Panc1 (cell line): ENCODE data around the gene RTN4IP1. TPM values are rescaled to one million over a fixed set of nuclear protein-coding genes. Genes with fewer than 3 reads are reported as not detected.
"Not testable (repeated sequence)": the region's sequence is repeated elsewhere in the genome, so short reads cannot be mapped to it uniquely, and the experiment has no call there.

Experiments used
- ATAC-seq: fragments of 200-7000 bp; cut with Tn5 transposase; 2 replicates; pipeline ENCODE4 v1.9.1; 2020; ENCODE audit warnings: mild to moderate bottlenecking, moderate library complexity
- BruUV-seq: library from RNA; stranded (reverse); fragments of 400-500 nt; replicated peaks from 2 replicates; lab custom pipeline; 2021; lab: Mats Ljungman, UMichigan
- CTCF ChIA-PET: fragments of 300-600 bp; sonication (Branson Sonifier 250); formaldehyde crosslinking; loops from one replicate; lab custom pipeline; 2022; ENCODE audit warnings: antibody characterized with exemption; lab: Charles Lee
- POLR2A ChIA-PET: fragments of 300-600 bp; sonication (Branson Sonifier 250); formaldehyde crosslinking; loops from one replicate; lab custom pipeline; 2022; ENCODE audit warnings: antibody characterized with exemption; lab: Charles Lee
- DNase-seq: peaks from one replicate; pipeline ENCODE4 v3.0.0-alpha.2; 2010; ENCODE audit warnings: low read depth, low spot score
- H3K27ac ChIP-seq: 2 replicates; pipeline ENCODE4 v1.5.1; 2011; ENCODE audit warnings: mild to moderate bottlenecking, low read length, inconsistent platforms
- H3K27me3 ChIP-seq: fragments of 200-500 bp; sonication (Bioruptor generic); 2 replicates; pipeline ENCODE4 v1.6.0; 2014; ENCODE audit warnings: low read length, inconsistent platforms; ENCODE audit not compliant: control insufficient read depth, insufficient read depth
- H3K36me3 ChIP-seq: fragments of 200-500 bp; sonication (Bioruptor generic); 2 replicates; pipeline ENCODE4 v1.5.1; 2014; ENCODE audit warnings: inconsistent platforms, mild to moderate bottlenecking, low read length, moderate library complexity; ENCODE audit not compliant: control insufficient read depth, insufficient read depth
- H3K4me1 ChIP-seq: 2 replicates; pipeline ENCODE4 v1.5.1; 2011; ENCODE audit warnings: inconsistent platforms, mild to moderate bottlenecking, low read length, moderate library complexity; ENCODE audit not compliant: control insufficient read depth, insufficient read depth
- H3K4me3 ChIP-seq, 2 experiments: 2 replicates each; pipeline ENCODE4 v1.5.1; 2011 to 2012; ENCODE audit warnings: low read depth in 2 of 2, low read length in 2 of 2, mild to moderate bottlenecking in 2 of 2, inconsistent platforms in 1 of 2, moderate library complexity in 1 of 2
- H3K9me3 ChIP-seq: fragments of 200-500 bp; sonication (Bioruptor generic); 2 replicates; pipeline ENCODE4 v1.5.1; 2014; ENCODE audit warnings: low read depth, mild to moderate bottlenecking, inconsistent platforms, low read length, moderate library complexity; ENCODE audit not compliant: control insufficient read depth, insufficient read depth
- POLR2AphosphoS5 ChIP-seq: IDR thresholded peaks from 2 replicates; pipeline ENCODE4 v1.6.1; 2012; ENCODE audit warnings: mild to moderate bottlenecking, low read depth, low read length, moderate library complexity
- REST ChIP-seq, 2 experiments: IDR thresholded peaks; 2 replicates each; pipeline ENCODE4 v1.6.1; 2011 to 2012; ENCODE audit warnings: low read depth in 2 of 2, control low read depth in 1 of 2, low read length in 1 of 2, mild to moderate bottlenecking in 1 of 2, moderate library complexity in 1 of 2; ENCODE audit not compliant: insufficient read depth in 1 of 2
- SIN3A ChIP-seq: IDR thresholded peaks from 2 replicates; pipeline ENCODE4 v1.6.1; 2012; ENCODE audit warnings: low read depth, mild to moderate bottlenecking, low read length, moderate library complexity, borderline replicate concordance; ENCODE audit not compliant: insufficient read depth
- TCF7L2 ChIP-seq: IDR thresholded peaks from 2 replicates; pipeline ENCODE4 v1.6.1; 2011; ENCODE audit warnings: mild to moderate bottlenecking, low read depth, low read length, inconsistent platforms
- in situ Hi-C: cut with HindIII; loops from 2 replicates; pipeline ENCODE4 v1.10.0; 2016; ENCODE audit warnings: low sequenced_read_pairs, low pct_unique_long_range_greater_than_20kb
- intact Hi-C: fragments of 100-400 bp; cut with micrococcal nuclease; formaldehyde crosslinking; loops from one replicate; pipeline ENCODE4 v1.10.0; 2022; ENCODE audit not compliant: unreplicated experiment
- total RNA-seq: library from RNA; stranded (reverse); gene quantifications from one replicate; pipeline ENCODE4 v1.2.1, GENCODE V29; 2021; ENCODE audit not compliant: unreplicated experiment
- TF ChIP-seq, protein P1 (sequence below): fragments of 450-650 bp; IDR thresholded peaks from 2 replicates; pipeline ENCODE4 v1.5.1; 2017; ENCODE audit warnings: mild to moderate bottlenecking

The RTN4IP1 gene
- total RNA-seq, 1 experiment from 2014 or later, result 9.4 TPM

- no peaks in the 10 kb centered on the region for H3K9me3 ChIP-seq
- no TSS peak for BruUV-seq
- TF ChIP-seq SIN3A, result no peak
- TF ChIP-seq, protein P1, sequence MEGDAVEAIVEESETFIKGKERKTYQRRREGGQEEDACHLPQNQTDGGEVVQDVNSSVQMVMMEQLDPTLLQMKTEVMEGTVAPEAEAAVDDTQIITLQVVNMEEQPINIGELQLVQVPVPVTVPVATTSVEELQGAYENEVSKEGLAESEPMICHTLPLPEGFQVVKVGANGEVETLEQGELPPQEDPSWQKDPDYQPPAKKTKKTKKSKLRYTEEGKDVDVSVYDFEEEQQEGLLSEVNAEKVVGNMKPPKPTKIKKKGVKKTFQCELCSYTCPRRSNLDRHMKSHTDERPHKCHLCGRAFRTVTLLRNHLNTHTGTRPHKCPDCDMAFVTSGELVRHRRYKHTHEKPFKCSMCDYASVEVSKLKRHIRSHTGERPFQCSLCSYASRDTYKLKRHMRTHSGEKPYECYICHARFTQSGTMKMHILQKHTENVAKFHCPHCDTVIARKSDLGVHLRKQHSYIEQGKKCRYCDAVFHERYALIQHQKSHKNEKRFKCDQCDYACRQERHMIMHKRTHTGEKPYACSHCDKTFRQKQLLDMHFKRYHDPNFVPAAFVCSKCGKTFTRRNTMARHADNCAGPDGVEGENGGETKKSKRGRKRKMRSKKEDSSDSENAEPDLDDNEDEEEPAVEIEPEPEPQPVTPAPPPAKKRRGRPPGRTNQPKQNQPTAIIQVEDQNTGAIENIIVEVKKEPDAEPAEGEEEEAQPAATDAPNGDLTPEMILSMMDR, result no peak
- no peak for TF ChIP-seq POLR2AphosphoS5
- no peak for TF ChIP-seq REST (IDR thresholded peaks at IDR 0.05; ENCODE audit: insufficient read depth in 1 of 2, low read depth in 2 of 2, low read length in 1 of 2)
- TF ChIP-seq TCF7L2, result no peak
- H3K4me1 ChIP-seq, result no peaks in the 10 kb centered on the region
- H3K27ac ChIP-seq, result no peak overlapping the region
- no peak overlapping the region for H3K4me3 ChIP-seq
- DNase-seq (no peak), ATAC-seq (no peak)
- ChIA-PET POLR2A (no interaction called here), CTCF (no interaction called here)
- intact Hi-C loops, result no loop called here
- peaks cover 4% of the 10 kb centered on the region; the same call in 1 of the 2 replicates for H3K36me3 ChIP-seq
- H3K27me3 ChIP-seq, result no peaks in the 10 kb centered on the region
- in situ Hi-C loops, result no loop called here
These were observed 67.5 kb downstream of the RTN4IP1 start for GRCh38 chr6:106561686-106562405.

DNA sequence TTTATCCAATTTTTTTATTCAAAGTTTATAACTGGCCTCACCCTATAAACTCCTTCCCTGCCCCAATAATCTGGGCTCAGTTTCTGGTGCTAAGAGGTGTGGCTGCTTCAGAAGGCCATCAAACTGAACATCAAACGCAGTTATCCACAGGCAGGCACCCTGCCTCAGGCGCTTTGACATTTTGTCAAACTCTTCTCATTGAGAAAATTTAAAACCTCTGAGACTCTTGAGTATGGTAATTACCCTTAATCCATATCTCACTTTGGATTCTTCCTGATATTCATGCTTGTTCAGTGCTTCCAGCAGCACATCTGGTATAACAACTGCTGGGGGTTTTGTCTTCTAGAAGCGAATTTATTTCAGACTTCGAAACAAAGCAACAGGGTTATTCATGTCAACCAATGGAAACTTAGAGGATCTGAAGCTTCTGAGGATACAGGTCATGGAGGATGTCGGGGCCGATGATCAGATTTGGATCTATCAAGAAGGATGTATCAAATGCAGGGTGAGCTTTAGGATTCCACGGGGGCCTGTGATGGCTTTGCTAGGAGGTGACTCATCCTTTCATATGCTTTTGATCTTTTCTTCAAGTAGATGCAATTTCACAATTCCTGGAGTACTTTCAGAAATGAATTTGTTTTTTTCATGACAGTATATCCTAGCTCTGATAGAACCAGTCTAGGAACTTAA is 68.2 kb downstream of the RTN4IP1 start:
- ATAC-seq (no peak), DNase-seq (no peak)
- TF ChIP-seq REST (IDR thresholded peaks at IDR 0.05; ENCODE audit: insufficient read depth in 1 of 2, low read depth in 2 of 2, low read length in 1 of 2) (no peak), SIN3A (no peak), POLR2AphosphoS5 (no peak), TCF7L2 (no peak)
- TF ChIP-seq, protein P1, result no peak
- Histone ChIP-seq H3K27me3 (no peaks in the 10 kb centered on the region), H3K36me3 (peaks cover 2% of the 10 kb centered on the region; the same call in 1 of the 2 replicates), H3K27ac (no peak overlapping the region), H3K9me3 (no peaks in the 10 kb centered on the region), H3K4me1 (no peaks in the 10 kb centered on the region), H3K4me3 (no peak overlapping the region)
- intact Hi-C loops, result no loop called here
- BruUV-seq, result no TSS peak
- ChIA-PET POLR2A (no interaction called here), CTCF (no interaction called here)
- in situ Hi-C loops, result no loop called here

GRCh38 chr6:106559659-106560058 is 69.6 kb downstream of the RTN4IP1 start:
- H3K4me3 ChIP-seq, H3K27me3 ChIP-seq, H3K36me3 ChIP-seq, H3K27ac ChIP-seq, H3K4me1 ChIP-seq, BruUV-seq, intact Hi-C loops, ATAC-seq, DNase-seq, POLR2A ChIA-PET, in situ Hi-C loops, H3K9me3 ChIP-seq: not testable (repeated sequence)
- CTCF ChIA-PET, result interaction anchor here (0.7 kb wide), 1 partner anchor 620 kb away, joined by 3 read pairs; no protein-coding TSS in a partner anchor
